GM19467 (cell line): Measurements from ENCODE around the gene FRAT2.
A peak's percentile ranks its signal among the peaks of the same experiment; 100 is the strongest.
"Not testable (repeated sequence)": the region's sequence is repeated elsewhere in the genome, so short reads cannot be mapped to it uniquely, and the experiment has no call there.

Source experiments
- ATAC-seq: cut with Tn5 transposase; IDR thresholded peaks from one replicate; pipeline ENCODE4 v1.9.1; 2021; ENCODE audit warnings: mild to moderate bottlenecking, moderate library complexity; ENCODE audit not compliant: unreplicated experiment

FRAT2 gene

DNA sequence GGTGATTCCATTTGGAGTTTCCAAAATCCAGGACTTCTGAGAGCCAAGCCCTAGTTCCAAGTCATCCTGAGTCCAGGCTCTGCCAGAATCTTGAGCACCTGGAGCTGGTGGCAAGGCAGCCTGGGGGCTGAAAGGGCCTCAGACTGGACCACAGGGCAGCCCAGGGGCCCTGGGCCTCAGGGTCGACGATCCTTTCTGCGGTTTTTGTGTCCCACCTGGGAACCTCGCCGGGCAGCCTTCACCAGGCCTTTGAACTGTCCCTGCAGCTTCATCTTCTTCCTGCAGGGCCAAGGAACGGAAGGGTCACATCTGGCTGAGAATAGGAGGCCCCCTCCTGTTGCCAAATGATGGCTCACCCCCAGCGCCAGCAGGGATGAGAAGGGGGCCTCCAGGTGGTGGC is 22.4 kb upstream of the FRAT2 start:
- ATAC-seq, result no peak

DNA sequence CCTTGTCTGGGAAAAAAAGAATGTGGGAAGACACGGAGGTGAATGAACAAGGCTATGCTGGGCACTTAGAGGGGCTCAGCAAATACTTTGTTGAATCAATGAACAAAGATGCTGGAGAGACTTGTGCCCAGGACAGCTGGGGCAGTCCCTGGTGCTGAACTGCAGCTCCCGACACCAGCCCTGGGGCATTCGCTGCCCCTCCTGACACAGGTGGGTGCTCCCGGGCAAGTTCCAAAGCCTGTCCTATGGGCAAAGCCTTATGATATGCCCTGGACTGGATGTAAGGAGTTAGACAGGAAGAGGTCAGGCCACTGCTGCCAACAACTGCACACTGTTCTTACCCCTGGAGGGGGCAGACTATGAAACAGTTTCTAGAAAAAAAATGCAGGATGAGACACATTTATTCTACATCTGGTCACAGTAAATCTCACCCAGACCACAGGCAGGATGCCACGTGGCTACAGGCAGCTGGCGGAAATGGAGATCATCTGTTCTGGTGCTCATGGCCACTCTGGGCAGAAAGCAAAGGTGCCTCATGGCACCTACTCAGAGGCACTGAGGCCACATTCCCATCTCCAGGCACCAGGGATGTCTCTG is 21.9 kb upstream of the FRAT2 start:
- no peak for ATAC-seq

DNA sequence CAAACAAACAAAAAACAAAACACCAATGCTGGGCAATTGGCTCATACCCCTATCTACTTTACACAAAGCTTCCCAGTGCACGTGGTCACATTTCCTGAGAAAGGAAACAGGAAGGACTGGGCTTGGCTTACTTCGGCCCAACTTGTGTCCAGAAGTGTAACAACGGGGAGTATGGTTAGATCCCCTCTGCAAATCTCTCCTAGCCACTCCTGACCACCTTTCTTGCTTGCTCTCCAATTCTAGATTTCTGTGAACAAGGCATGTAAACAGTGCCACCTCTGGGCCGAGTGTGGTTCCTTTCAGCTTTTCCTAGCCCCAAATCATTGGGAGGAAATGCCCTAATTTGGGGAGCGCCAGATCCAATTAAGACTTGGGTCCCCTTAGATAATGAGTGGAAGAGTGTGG is 21.0 kb upstream of the FRAT2 start:
- no peak for ATAC-seq

DNA sequence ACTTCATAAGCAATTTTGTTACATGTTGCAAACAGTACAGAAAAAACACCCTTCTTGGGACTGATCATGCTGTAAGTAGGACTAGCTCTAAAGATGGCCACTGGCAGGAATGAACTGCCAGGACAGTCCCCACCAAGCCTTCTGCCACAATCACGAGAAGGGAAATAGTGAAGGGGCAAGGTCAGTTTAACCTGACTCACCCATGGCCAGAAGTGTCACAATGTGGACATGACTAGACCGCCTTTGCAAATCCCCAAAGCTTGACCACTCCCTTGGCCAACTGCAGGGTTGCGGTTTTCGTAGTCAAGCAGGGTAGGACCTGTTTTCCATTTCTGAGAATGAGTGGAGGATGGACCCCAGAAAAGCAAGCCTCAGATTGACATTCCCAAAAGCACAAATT is 19.4 kb upstream of the FRAT2 start:
- no peak for ATAC-seq

DNA sequence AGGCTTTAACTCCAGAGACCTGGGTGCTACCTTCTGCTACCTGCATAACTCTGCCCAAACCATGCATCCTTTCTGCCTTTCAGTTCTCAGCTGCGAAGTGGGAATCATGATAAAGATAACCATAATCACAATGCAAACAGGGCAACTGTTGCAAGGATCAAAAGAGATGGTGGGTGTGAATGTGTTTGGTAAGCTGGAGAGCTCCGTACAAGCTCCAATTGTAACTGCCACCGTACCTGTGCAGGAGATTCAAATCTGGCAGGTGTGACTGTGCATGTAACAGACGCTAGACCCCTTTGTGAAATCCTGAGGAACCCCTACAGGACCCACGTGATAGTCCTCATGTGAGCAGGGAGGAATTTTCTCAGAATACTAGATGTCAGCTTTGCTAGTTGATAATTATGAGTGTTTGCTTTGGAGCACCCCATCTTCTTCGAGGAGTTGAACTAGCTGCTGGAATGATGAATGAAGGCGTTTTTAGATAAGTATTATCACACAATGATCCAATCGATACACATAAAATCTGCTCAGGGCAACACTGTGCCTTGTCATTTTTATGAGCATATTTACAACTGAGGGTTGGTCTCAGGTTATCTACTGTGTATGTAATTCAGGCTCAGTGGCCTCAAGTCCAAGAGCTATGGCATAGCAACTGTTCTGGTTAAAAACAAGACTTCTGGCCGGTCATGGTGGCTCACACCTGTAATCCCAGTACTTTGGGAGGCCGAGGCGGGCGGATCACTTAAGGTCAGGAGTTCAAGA is 15.4 kb upstream of the FRAT2 start:
- no peak for ATAC-seq

DNA sequence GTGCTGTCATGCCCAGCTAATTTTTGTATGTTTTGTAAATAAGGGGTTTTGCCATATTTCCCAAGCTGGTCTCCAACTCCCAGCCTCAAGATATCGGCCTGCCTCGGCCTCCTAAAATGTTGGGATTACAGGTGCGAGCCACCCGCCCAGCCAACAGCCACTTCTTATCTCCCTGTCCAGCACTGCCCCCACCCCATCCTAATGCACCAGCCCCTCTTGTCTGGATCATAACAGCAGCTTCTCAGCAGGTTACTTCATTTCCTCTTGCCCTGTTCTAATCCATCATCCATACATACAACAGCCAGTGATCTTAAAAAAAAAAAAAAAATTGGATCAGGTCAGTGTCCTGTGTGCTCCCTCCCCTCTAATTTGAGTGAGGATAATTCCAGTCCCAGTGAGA is 12.8 kb upstream of the FRAT2 start:
- no peak for ATAC-seq

DNA sequence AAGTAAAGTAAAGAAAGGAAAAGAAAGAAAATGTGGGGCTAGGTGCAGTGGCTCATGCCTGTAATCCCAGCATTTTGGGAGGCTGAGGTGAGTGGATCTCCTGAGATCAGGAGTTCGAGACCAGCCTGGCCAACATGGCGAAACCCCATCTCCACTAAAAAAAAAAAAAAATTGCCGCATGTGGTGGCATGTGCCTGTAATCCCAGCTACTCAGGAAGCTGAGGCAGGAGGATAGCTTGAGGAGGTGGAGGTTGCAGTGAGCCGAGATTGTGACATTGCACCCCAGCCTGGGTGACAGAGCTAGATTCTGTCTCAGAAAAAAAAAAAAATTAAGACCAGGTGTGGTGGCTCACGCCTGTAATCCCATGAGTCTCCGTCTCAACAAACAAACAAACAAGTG is 9.1 kb upstream of the FRAT2 start:
- ATAC-seq, result not testable (repeated sequence)

DNA sequence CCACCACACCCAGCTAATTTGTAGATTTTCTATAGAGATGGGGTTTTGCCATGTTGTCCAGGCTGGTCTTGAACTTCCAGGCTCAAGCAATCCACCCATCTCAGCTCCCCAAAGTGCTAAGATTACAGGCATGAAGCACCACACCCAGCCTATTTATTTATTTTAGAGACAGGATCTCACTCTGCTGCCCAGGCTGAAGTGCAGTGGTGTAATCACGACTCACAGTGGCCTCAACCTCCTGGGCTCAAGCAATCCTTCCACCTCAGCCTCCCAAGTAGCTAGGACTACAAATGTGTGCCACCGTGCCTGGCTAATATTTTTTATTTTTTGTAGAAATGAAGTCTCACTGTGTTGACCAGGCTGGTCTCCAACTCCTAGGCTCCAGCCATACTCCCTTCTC is 6.9 kb upstream of the FRAT2 start:
- ATAC-seq, result no peak

DNA sequence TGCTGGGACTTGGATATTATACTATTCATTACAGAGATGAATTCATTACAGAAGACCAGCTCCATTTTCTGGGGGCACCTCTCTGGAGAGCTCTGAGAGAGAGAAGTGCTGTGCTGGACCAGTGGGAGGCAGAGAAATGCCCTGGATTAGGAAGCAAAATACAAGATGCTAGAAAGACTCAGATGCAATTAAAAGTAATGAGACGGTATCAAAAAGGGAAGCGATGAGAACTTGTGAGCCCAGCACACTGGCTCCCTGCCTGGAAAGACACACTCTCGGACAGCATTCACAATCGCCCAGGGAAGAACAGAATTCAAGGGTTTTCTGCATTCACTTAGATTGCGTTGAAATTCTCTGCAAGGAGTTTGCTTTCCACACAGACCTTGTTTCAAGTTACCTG is 3.5 kb upstream of the FRAT2 start:
- ATAC-seq, result no peak

DNA sequence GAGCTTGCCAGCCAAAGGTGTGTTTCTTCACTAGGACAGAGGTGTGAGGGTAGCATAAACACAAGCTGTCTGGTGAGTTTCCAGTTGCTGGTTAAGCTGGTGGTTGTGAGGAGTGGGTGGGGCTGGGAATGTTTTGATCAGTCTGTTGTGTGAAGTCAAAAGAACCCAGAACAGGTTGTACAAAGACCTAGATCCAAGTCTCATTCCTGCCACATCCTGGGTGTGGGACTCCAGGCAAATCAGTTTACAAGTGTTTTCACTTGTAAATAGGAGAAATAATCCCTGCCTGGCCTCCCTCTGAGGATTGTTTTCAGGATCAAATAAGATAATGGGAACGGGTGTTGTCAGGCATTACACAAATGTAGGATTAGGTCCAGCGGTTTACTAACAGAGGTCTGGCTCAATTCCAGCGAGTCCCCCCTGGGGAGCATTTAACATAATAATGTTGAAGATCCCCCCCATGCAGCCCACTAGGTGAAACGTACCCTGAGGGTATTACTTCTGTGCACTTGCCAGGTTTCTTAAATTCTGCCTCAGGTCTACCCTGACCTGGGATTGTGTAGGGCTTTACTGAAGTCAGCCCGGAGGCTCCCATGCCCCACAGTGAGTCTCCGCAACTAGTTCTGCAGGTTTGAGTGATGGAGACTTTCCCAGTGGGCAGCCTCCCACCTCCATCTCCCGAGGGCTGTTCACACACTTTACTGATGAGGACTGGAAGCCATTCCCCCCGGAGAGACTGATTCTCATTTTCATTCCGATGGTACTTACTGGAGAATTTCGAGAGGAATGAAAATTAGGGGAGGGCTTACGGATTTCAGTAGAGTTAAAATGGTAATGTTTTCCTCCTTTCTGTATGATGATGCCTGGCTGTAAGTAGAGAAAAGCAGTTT is 2.7 kb upstream of the FRAT2 start:
- no peak for ATAC-seq

DNA sequence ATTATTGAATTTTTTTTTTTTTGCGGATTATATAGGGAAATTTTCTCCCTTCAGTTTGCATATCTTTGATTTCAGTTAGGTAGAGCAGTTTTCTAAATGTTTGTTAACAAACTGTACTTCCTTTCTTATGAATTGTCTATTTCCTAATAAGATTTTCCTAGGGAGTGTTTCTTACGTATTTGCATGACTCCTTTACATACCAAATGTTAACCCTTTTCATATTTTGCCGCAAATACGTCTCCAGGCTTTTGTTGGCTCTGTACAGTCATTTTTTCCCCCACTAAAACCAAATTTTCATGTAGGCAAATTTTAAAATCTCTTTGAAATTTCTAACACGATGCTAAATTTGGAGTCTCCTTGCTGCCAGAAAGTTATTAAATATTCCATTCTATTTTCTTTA is 1.9 kb upstream of the FRAT2 start:
- no peak for ATAC-seq

DNA sequence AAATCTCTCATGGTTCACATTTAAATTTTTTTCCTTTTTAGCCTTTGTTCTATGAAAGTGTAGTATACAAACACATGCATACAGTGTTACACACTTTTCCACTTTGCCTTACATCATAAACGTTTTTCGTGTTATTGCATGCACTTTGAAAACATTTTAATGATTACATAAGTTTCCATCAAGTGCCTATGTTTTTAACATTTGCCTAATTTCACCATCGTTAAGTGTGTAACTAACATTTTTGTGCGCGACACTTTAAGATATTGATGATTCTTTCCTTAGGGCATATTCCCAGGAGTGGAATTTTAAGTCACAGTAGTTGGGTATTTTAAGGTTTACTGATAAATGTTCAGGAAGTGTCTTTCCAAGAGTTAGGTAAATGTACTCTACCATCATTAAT is 1.5 kb upstream of the FRAT2 start:
- ATAC-seq, result no peak

DNA sequence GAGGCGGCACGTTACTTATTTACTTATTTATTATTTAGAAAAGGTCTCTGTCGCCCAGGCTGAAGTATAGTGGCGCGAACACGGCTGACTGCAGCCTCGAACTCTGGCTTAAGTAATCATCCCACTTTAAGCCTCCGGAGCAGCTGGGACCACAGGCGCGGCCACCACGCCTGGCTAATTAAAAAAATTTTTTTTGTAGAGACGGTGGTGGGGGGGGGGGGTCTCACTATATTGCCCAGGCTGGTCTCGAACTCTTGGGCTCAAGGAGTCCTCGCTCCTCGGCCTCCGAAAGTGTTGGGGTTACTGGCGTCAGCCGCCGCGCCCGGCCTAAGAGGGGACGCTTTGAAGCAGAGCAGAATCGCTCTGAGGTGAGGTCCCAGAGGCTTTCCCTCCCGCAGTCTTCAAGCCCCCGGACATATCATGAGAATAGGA is 675 bp upstream of the FRAT2 start:
- ATAC-seq, result no peak

DNA sequence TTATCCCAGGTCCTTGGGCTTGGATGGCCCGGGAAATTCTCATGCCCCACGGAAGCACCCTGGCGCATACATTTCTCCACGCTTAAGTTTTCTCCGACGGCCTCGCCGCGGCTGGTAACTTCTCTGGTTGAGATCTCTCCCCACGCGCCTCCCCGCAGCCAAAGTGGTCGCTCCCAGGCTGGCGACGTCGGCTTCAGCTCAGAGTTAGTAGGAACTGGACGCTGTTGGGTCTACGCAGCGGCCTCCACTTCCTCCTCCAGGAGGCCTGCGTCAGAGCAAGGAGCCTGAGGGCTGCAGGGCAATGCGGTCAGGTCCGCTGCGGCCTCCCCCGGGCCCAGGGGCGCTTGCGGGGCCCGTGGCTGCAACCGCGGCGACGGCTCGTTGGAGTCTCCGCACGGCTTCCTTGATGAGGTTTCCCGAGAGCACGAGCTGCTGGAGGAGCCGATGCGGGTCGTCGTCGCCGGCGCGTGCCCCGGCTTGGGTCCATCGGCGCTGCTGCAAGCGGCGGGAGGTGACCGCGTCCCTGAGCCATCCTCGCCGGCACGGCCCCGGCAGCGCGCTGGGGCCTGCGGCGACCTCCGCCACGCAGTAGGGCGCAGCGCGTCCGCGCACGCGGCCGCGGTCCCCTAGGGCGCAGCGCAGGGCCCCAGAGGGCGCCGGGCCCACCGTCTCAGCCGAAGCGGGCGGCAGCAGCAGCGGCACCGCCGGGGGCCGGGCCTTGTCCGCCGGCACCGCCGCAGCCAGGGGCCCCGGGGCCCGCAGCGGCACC is 744 bp downstream of the FRAT2 start:
- ATAC-seq, result peak; percentile 3

DNA sequence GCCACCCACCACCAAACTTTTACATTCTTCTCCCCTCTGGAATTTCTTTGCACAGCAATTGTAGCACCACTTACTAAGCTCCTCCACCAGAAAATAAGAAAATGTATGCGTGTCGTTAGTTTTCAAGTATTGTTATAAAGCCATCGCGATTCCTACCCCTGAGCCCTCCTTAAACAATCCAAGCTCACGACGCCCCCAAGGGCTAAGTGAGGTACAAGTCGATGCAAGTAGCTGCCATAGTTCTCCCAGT is 1.3 kb downstream of the FRAT2 start:
- ATAC-seq, result no peak

DNA sequence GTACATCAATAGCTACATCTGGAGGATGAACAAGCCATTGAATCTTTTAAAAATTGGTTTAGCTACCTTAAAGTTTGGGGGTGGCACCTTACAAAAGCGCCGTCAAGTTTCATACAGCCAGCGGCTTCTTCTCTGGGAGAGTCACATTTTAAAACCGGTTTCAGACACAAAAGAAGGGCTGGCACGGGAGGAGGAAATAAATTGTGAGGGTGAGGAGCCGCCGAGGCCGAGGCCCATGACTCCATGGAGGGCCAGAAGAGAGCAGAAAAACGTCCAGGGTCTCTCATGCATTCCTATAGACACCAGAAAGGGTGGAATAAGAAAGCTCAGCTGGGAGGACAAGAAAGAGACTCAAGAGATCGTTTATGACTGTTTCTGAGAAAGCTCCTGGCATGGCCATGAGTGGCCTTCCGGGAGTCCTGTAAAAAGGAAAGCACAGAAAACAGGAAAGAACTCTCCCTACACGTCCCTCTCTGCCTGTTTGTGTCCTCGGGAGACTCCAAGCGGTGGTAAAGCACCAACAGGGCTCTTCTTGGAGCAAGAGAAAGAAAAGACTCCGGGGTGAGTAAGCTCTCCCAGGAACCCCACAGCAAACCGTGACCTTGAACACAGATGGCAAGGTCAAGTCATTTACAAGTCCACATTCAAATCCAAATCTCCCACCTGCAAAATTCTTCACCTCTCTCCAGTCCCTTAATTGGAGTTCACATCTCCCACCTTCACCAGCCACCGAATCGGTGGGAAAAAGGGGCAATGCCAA is 1.8 kb downstream of the FRAT2 start:
- no peak for ATAC-seq

DNA sequence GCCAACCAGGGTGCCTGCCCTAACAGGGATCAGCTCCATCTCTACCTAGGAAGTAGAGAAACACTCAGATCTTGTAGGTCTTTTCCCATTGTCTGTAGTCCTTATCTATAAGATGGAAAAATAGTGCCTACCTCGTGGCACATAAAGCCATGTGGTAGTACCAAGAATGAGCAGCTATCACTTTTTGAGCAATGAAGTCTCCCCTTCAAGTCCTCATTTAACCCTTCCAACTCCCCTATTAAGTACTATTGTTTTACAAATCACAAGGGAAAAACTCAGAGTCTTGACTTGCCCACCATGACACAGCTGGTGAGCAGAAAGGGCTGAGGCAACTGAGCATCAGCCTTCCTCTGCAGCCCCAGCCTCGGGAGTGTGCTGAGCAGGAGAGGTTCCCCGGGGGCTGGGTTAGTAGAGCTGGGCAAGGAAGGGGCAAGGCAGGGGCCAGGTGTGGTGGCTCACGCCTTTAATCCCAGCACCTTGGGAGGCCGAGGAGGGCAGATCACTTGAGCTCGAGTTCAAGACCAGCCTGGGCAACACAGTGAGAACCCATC is 3.3 kb downstream of the FRAT2 start:
- ATAC-seq, result no peak

DNA sequence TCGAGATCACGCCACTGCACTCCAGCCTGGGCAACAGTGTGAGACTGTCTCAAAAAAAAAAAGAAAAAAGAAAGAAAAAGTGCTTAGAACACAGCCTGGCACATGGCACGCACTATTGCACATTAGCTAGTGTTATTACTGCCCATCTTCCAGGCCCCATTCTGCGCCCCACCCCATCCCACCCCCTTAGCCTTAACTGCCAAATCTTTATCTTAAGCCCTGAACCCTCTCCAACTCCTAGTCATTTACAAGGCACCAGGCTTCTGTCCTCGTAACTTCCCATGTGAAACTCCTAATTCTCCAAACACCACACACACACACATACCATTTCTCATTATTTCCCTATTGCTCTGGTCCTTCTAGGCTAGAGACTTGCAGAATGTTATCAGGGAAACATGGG is 4.8 kb downstream of the FRAT2 start:
- no peak for ATAC-seq

DNA sequence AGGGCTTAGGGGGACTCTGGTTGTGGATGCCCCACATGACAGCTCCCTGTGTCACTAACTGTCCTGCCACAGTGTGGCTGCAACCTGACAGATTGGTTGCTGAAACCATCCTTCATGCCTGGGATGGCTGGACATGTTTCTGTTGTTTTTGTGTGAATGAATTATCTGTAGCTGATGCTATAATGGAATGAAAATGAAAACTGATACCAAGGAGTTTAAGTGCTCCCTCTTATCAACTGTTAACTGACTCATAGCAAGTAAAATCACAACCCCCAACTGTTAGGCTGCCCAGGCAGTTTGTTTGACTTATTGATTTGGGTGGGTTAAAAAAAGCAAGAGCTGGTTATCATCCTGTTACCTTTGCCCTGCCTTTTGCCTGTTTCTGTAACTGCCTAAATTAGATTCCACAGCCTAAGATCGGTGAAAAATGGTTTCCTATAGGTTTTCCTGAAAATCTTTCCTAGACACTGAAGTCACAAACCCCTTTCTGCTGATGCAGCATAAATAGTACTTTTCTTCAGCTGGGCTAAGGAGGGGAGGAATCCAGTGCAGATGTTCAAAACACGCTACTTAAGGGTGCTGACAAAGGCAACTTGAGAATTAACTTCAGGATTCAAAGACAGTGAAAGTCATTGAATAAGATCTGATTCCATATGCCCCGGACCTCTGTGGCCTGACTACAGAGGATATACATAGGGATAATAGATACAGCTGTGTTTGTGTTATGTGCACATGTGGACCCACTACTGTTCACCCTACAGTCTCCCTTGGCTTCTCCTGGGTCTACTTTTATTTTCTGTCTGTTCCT is 5.7 kb downstream of the FRAT2 start:
- ATAC-seq, result no peak
